Parathyroid adenoma (tissue), 2 donors: ENCODE results near the gene ZNF169.
"Not testable (repeated sequence)": the region's sequence is repeated elsewhere in the genome, so short reads cannot be mapped to it uniquely, and the experiment has no call there.

Experiments
- H2AFZ ChIP-seq: fragments of 300-600 bp; sonication (generic); one replicate; pipeline ENCODE4 v1.7.0; 2017; ENCODE audit warnings: antibody characterized with exemption, mild to moderate bottlenecking
- H3K27ac ChIP-seq: fragments of 300-600 bp; sonication (generic); one replicate; pipeline ENCODE4 v1.7.0; 2017
- H3K27me3 ChIP-seq: fragments of 300-600 bp; sonication (generic); one replicate; pipeline ENCODE4 v1.7.0; 2017; ENCODE audit warnings: low read length; ENCODE audit not compliant: control insufficient read depth, insufficient read depth
- H3K36me3 ChIP-seq: fragments of 300-600 bp; sonication (generic); one replicate; pipeline ENCODE4 v1.7.0; 2017; ENCODE audit warnings: low read length; ENCODE audit not compliant: control insufficient read depth, insufficient read depth
- H3K4me1 ChIP-seq: fragments of 300-600 bp; sonication (generic); one replicate; pipeline ENCODE4 v1.7.0; 2017; ENCODE audit warnings: control low read depth
- H3K4me2 ChIP-seq: fragments of 300-600 bp; sonication (generic); one replicate; pipeline ENCODE4 v1.7.0; 2017; ENCODE audit warnings: low read length
- H3K4me3 ChIP-seq: fragments of 300-600 bp; sonication (generic); one replicate; pipeline ENCODE4 v1.7.0; 2017; ENCODE audit warnings: low read depth, low read length
- H3K79me2 ChIP-seq: fragments of 300-600 bp; sonication (generic); one replicate; pipeline ENCODE4 v1.7.0; 2017; ENCODE audit warnings: control low read depth
- H3K9ac ChIP-seq: fragments of 300-600 bp; sonication (generic); one replicate; pipeline ENCODE4 v1.7.0; 2017; ENCODE audit warnings: mild to moderate bottlenecking
- H3K9me3 ChIP-seq: fragments of 300-600 bp; sonication (generic); one replicate; pipeline ENCODE4 v1.7.0; 2017; ENCODE audit warnings: low read length; ENCODE audit not compliant: control insufficient read depth
- CTCF ChIP-seq: fragments of 300-600 bp; sonication (generic); IDR thresholded peaks from one replicate; pipeline ENCODE4 v1.7.0; 2017; ENCODE audit warnings: antibody characterized with exemption, mild to moderate bottlenecking
- donor health status: primary hyperparathyroidism.

The ZNF169 gene

GRCh38 chr9:94300470-94301301, 41.6 kb downstream of the ZNF169 start:
- Histone ChIP-seq H3K79me2 (no peaks in the 10 kb centered on the region), H3K27ac (no peak overlapping the region), H3K4me3 (no peak overlapping the region), H2AFZ (no peak overlapping the region), H3K4me2 (no peak overlapping the region), H3K9ac (no peak overlapping the region), H3K9me3 (no peaks in the 10 kb centered on the region), H3K27me3 (no peaks in the 10 kb centered on the region), H3K36me3 (no peaks in the 10 kb centered on the region), H3K4me1 (peaks cover 3% of the 10 kb centered on the region)
- no peak for TF ChIP-seq CTCF

GRCh38 chr9:94301583-94301982, 42.5 kb downstream of the ZNF169 start:
- H3K4me1 ChIP-seq = peaks cover 3% of the 10 kb centered on the region
- H3K9ac ChIP-seq = no peak overlapping the region
- H2AFZ ChIP-seq = no peak overlapping the region
- H3K4me3 ChIP-seq = no peak overlapping the region
- H3K79me2 ChIP-seq = no peaks in the 10 kb centered on the region
- TF ChIP-seq CTCF = no peak
- no peak overlapping the region for H3K4me2 ChIP-seq
- H3K36me3 ChIP-seq = no peaks in the 10 kb centered on the region
- no peaks in the 10 kb centered on the region for H3K27me3 ChIP-seq
- H3K27ac ChIP-seq = no peak overlapping the region
- H3K9me3 ChIP-seq = no peaks in the 10 kb centered on the region

GRCh38 chr9:94302426-94302825, 43.3 kb downstream of the ZNF169 start:
- Histone ChIP-seq H3K36me3 (no peaks in the 10 kb centered on the region), H3K27me3 (no peaks in the 10 kb centered on the region), H3K9ac (no peak overlapping the region), H2AFZ (no peak overlapping the region), H3K4me2 (no peak overlapping the region), H3K4me3 (no peak overlapping the region), H3K79me2 (no peaks in the 10 kb centered on the region), H3K27ac (no peak overlapping the region), H3K4me1 (peaks cover 3% of the 10 kb centered on the region), H3K9me3 (no peaks in the 10 kb centered on the region)
- no peak for TF ChIP-seq CTCF

DNA sequence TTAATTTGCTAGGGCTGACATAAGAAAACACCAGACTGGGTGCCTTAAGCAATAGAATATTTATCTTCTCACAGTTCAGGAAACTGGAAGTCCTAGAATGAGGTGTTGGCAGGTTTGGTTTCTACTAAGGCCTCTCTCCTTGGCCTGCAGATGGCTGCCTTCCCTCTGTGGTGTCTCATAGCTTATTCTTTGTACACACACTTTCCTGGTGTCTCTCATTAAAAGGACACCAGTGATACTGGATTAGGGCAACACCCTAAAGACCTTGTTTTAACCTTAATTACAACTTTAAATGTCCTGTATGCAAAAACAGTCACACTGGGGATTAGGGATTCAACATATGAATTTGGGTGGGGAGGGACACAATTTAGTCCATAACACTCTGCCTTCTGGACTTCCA, 44.2 kb downstream of the ZNF169 start:
- Histone ChIP-seq H3K4me3 (no peak overlapping the region), H3K4me2 (no peak overlapping the region), H3K79me2 (no peaks in the 10 kb centered on the region), H3K27me3 (no peaks in the 10 kb centered on the region), H3K27ac (no peak overlapping the region), H3K36me3 (no peaks in the 10 kb centered on the region), H3K9ac (no peak overlapping the region), H3K4me1 (peaks cover 3% of the 10 kb centered on the region), H2AFZ (no peak overlapping the region), H3K9me3 (no peaks in the 10 kb centered on the region)
- no peak for TF ChIP-seq CTCF

- not testable (repeated sequence) for H3K27ac ChIP-seq, H3K4me1 ChIP-seq, H3K36me3 ChIP-seq, H2AFZ ChIP-seq, H3K9ac ChIP-seq, H3K79me2 ChIP-seq, H3K27me3 ChIP-seq, H3K4me2 ChIP-seq, H3K4me3 ChIP-seq, H3K9me3 ChIP-seq
Observed at GRCh38 chr9:94315034-94315984, 56.2 kb downstream of the ZNF169 start.

DNA sequence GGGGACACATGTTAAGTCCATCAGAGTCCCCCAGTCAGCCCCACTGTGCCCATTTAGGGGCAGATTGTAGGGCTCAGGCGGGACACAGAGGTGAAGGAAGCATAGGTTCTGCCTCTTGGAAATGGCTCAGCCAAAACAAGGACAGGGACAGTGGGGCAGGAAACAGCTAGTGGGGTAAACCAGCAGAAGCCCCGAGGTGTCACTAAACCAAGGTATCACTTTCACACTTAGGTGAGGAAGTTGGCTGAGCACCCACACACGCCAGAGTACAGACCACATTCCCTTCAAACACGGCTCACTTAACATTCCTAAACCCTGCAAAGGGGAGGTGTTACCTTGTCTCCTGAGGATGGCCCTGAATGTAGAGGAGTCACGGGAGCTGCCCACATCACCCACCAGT, 57.1 kb downstream of the ZNF169 start:
- H3K9ac ChIP-seq, H3K36me3 ChIP-seq, H3K27ac ChIP-seq, H3K79me2 ChIP-seq, H3K9me3 ChIP-seq, H3K27me3 ChIP-seq, H3K4me2 ChIP-seq, H3K4me1 ChIP-seq, H2AFZ ChIP-seq, H3K4me3 ChIP-seq: not testable (repeated sequence)

DNA sequence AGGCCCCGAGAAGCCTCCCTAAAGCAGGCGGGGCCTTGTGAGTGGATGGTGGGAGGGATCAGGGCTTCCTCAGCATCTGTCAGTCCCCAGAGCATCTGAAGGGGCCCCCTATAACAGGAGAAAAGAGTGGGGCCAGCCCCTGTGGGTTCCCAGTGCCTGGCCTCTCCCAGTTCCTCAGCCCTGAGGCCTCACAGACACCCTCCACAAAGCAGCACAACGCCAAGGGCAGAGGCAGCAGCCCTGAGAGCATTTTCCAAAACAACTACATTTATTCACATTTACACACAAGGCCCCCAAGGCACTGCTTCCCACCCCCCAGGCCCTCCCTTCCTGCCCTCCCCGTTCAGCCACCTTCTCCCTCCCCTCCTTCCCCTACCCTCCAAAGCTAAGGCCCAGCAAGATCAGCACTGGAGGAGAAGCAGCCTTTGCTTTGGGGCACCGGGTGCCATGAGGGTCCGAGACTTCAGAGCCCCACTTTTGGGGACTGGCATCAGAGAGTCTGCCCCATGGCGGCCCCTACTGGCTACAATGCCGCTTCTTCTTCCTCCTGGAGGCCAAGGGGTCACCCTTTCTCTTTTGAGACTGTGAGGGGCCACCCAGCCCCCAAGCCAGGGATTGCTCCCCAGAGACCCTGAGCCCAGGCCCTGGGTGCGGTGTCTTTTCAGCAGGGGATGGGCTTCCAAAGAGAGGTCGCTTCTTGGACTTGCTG, 59.0 kb downstream of the ZNF169 start:
- not testable (repeated sequence) for H3K36me3 ChIP-seq, H3K9ac ChIP-seq, H3K4me2 ChIP-seq, H3K4me1 ChIP-seq, H3K9me3 ChIP-seq, H3K4me3 ChIP-seq, H3K79me2 ChIP-seq, H2AFZ ChIP-seq, H3K27ac ChIP-seq, H3K27me3 ChIP-seq
